ENCODE measurements around the gene SLIRP.
"Not testable (repeated sequence)": the region's sequence is repeated elsewhere in the genome, so short reads cannot be mapped to it uniquely, and the experiment has no call there.

The SLIRP gene

GRCh38 chr14:77707724-77708408 lies at the start of gene SLIRP, which contains the start of gene ALKBH1:
SLIRP (plus strand) TSS chr14:77708103; CDS start chr14:77708112, 9 bp downstream.
ALKBH1 (minus strand) TSS chr14:77708023; CDS start chr14:77708004, 19 bp downstream.
- peak within 1 kb of the TSS; percentile 100 for H3K4me3 ChIP-seq (ENCODE audit: low read depth, low read length)

DNA sequence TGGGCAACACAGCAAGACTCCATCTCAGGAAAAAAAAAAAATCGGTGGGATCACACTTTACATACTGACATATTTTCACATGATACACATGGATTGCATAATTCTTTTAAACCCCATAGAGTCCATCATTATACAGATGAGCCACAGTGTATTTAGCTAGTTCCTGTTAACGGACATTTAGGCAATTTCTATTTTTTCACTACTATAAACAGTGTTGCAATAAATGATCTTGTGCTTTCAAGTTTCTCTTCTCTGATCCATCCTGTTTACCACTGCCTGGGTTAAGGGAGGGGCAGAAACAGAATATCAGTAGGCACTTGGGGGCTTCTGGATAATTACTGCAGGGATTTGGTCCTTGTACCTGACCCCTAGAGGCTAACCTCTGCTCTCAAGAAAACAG lies 48.1 kb upstream of the SLIRP start:
- no peak overlapping the region for H3K4me3 ChIP-seq (ENCODE audit: low read depth, low read length)

GRCh38 chr14:77660754-77661153 lies 47.1 kb upstream of the SLIRP start:
- no peak overlapping the region for H3K4me3 ChIP-seq (ENCODE audit: low read depth, low read length)

GRCh38 chr14:77661562-77661961 lies 46.3 kb upstream of the SLIRP start:
- H3K4me3 ChIP-seq (ENCODE audit: low read depth, low read length) = not testable (repeated sequence)

DNA sequence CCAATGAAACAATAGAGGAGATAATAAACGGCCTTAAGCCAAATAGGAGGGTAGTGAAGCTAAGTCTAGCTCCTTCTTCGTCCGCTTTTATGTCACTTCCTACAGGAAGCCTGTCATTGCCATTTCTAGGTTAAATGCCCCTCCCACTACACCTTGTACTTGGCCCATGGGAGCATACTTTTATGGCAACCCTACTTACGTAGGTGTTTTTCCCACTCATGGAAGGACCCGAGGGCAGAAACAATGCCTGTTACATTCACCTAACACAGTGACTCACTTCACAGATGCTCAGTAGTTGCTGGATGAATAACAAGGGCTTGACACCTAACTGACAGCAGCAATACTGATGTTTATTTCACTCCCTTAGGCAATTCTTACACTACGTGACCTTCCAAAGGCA lies 44.6 kb upstream of the SLIRP start:
- no peak overlapping the region for H3K4me3 ChIP-seq (ENCODE audit: low read depth, low read length)

- no peak overlapping the region for H3K4me3 ChIP-seq (ENCODE audit: low read depth, low read length)
Measured at GRCh38 chr14:77667331-77667730, 40.6 kb upstream of the SLIRP start.

DNA sequence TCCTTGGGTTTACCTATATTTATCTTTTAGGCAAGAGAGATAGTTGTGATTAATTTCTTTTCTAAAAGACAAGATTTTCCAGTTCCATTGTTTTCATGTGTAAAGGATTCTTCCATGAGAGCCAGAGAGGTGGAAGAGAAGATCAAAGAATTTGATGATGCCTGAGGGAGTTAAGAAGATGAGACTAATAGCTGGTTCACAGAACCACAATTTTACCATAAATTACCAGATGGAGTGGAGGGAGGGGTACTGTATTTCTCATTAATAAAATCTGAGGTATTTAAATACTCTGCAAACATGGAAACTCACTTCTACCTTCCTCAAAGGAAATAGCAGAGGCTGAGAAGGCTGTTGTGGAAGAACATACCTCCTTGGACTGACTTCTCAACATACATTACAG lies 34.7 kb upstream of the SLIRP start:
- no peak overlapping the region for H3K4me3 ChIP-seq (ENCODE audit: low read depth, low read length)

- H3K4me3 ChIP-seq (ENCODE audit: low read depth, low read length) = no peak overlapping the region
Measured at GRCh38 chr14:77674931-77675330, 33.0 kb upstream of the SLIRP start.

- H3K4me3 ChIP-seq (ENCODE audit: low read depth, low read length) = no peak overlapping the region
Measured at GRCh38 chr14:77681196-77682157, 26.4 kb upstream of the SLIRP start.

GRCh38 chr14:77682158-77682553 lies 25.7 kb upstream of the SLIRP start:
- H3K4me3 ChIP-seq (ENCODE audit: low read depth, low read length) = no peak overlapping the region

- H3K4me3 ChIP-seq (ENCODE audit: low read depth, low read length) = no peak overlapping the region
Measured at GRCh38 chr14:77691259-77691658, 16.6 kb upstream of the SLIRP start.

DNA sequence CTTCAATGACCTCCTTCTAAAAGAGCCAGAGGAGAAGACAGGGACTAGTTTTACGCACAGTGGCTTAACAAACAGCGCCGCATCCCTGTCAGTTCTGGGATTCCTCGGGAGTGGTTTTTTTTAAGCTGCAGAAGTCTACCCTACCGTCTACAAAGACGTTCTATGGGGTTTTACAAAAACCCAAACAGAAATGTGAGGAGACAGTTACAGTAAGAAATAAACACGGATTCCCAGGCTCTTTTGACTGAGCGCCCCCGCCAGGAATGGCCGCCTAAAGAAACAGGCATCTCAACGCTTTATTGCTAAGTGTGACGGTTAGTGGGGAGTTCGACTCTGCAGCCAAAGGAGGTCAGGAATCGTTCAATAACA lies 564 bp upstream of the SLIRP start:
- peak overlapping the region; percentile 100 for H3K4me3 ChIP-seq (ENCODE audit: low read depth, low read length)

- peak overlapping the region; percentile 100 for H3K4me3 ChIP-seq (ENCODE audit: low read depth, low read length)
Measured at GRCh38 chr14:77708749-77709148, 846 bp downstream of the SLIRP start.

GRCh38 chr14:77709412-77709811 lies 1.5 kb downstream of the SLIRP start:
- H3K4me3 ChIP-seq (ENCODE audit: low read depth, low read length) = peak overlapping the region; percentile 100

GRCh38 chr14:77710364-77710763 lies 2.5 kb downstream of the SLIRP start:
- H3K4me3 ChIP-seq (ENCODE audit: low read depth, low read length) = no peak overlapping the region

DNA sequence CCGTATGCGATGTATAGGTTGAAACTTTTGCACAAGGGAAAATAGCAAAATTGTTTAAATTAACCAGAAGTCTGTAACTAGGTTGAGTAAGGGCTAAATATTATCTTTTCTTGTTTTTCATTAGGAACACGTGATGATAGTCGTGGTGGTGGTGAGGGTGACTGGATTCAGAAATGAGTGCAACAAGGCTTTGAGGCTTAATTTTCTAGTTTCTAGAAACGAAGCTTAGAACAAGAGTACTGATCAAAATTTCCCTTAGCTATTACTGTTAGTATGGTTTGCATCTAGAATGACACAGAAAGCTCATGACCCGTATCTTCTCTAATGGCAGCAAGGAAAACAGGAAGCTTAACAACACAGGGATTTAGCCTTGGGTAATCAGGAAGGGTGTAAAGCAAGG lies 7.0 kb downstream of the SLIRP start:
- H3K4me3 ChIP-seq (ENCODE audit: low read depth, low read length) = no peak overlapping the region

DNA sequence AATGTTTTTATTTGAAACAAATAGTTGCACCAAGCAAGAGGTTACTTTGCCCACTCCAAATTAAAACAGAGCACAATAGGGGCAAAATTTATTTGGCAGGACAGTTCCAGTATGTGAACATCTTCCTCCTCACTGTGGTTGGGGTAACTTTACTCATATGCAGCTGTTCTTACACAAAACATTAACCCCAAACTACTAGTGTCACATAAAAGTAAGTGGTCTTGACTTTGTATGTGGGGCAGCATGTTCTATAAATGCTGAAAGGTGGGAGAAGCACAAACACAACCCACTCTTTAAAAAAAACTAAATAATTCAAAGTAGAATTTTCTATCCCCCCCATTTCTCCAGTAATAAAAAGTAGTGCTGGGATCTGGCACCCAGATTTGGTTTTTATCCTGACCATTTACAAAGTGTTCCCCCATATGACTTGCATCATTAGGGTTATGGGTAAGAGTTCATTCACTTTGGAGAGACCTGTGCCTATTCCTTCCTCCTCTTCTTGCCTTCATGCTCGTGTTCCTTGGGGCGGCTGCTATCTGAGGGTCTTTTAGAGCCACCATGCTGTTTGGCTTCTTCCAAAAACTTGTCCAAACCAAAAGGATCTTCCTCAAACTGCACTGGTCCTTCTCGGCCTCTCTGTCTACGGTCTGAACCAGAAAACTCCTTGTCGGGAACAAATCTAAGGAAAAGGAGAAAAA lies 9.9 kb downstream of the SLIRP start:
- no peak overlapping the region for H3K4me3 ChIP-seq (ENCODE audit: low read depth, low read length)

- H3K4me3 ChIP-seq (ENCODE audit: low read depth, low read length) = no peak overlapping the region
Measured at GRCh38 chr14:77721437-77721836, 13.5 kb downstream of the SLIRP start.

- no peak overlapping the region for H3K4me3 ChIP-seq (ENCODE audit: low read depth, low read length)
Measured at GRCh38 chr14:77722301-77722700, 14.4 kb downstream of the SLIRP start.

GRCh38 chr14:77730976-77731497 lies 23.1 kb downstream of the SLIRP start:
- no peak overlapping the region for H3K4me3 ChIP-seq (ENCODE audit: low read depth, low read length)

- no peak overlapping the region for H3K4me3 ChIP-seq (ENCODE audit: low read depth, low read length)
Measured at GRCh38 chr14:77738559-77739250, 30.8 kb downstream of the SLIRP start.
